ENCODE data around the gene ARHGEF33.

GRCh38 chr2:39022642-39023235 lies 133.1 kb downstream of the ARHGEF33 start:
- TF ChIP-seq CTCF (IDR thresholded peaks at IDR 0.05; ENCODE audit: insufficient read depth, low read length) (no peak), POLR2AphosphoS5 (IDR thresholded peaks at IDR 0.05; ENCODE audit: low read depth) (no peak), GABPA (IDR thresholded peaks at IDR 0.05; ENCODE audit: low read depth) (no peak), SPI1 (IDR thresholded peaks at IDR 0.05; ENCODE audit: borderline replicate concordance, low read depth) (no peak)
- TF ChIP-seq, protein P1, sequence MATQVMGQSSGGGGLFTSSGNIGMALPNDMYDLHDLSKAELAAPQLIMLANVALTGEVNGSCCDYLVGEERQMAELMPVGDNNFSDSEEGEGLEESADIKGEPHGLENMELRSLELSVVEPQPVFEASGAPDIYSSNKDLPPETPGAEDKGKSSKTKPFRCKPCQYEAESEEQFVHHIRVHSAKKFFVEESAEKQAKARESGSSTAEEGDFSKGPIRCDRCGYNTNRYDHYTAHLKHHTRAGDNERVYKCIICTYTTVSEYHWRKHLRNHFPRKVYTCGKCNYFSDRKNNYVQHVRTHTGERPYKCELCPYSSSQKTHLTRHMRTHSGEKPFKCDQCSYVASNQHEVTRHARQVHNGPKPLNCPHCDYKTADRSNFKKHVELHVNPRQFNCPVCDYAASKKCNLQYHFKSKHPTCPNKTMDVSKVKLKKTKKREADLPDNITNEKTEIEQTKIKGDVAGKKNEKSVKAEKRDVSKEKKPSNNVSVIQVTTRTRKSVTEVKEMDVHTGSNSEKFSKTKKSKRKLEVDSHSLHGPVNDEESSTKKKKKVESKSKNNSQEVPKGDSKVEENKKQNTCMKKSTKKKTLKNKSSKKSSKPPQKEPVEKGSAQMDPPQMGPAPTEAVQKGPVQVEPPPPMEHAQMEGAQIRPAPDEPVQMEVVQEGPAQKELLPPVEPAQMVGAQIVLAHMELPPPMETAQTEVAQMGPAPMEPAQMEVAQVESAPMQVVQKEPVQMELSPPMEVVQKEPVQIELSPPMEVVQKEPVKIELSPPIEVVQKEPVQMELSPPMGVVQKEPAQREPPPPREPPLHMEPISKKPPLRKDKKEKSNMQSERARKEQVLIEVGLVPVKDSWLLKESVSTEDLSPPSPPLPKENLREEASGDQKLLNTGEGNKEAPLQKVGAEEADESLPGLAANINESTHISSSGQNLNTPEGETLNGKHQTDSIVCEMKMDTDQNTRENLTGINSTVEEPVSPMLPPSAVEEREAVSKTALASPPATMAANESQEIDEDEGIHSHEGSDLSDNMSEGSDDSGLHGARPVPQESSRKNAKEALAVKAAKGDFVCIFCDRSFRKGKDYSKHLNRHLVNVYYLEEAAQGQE (IDR thresholded peaks at IDR 0.05; ENCODE audit: insufficient replicate concordance, low read depth) = no peak

Data from HL-60 (cell line).